ENCODE measurements around the gene RNASE7.
"Not testable (repeated sequence)": the region's sequence is repeated elsewhere in the genome, so short reads cannot be mapped to it uniquely, and the experiment has no call there.

The RNASE7 gene

GRCh38 chr14:21041676-21042433 is at the start of gene RNASE7:
RNASE7 (plus strand) TSS chr14:21042362; CDS start chr14:21042993, 631 bp downstream.
- DNase-seq = no peak

- no peak for DNase-seq
Observed at GRCh38 chr14:20996521-20996920, 45.6 kb upstream of the RNASE7 start.

GRCh38 chr14:20997115-20997514 is 45.0 kb upstream of the RNASE7 start:
- DNase-seq = no peak

GRCh38 chr14:20997564-20997963 is 44.6 kb upstream of the RNASE7 start:
- DNase-seq = no peak

GRCh38 chr14:20998139-20998538 is 44.0 kb upstream of the RNASE7 start:
- DNase-seq = no peak

- DNase-seq = no peak
Observed at GRCh38 chr14:20998674-20999366, 43.3 kb upstream of the RNASE7 start, which contains the start of gene SLC39A2. SLC39A2 (plus strand) TSS chr14:20999293; CDS start chr14:20999447, 154 bp downstream.

- no peak for DNase-seq
Observed at GRCh38 chr14:20999591-20999990, 42.6 kb upstream of the RNASE7 start.

GRCh38 chr14:21001218-21001617 is 40.9 kb upstream of the RNASE7 start:
- DNase-seq = no peak

- no peak for DNase-seq
Observed at GRCh38 chr14:21003788-21004346, 38.3 kb upstream of the RNASE7 start.

- DNase-seq = not testable (repeated sequence)
Observed at GRCh38 chr14:21009721-21010120, 32.4 kb upstream of the RNASE7 start.

- no peak for DNase-seq
Observed at GRCh38 chr14:21011136-21011535, 31.0 kb upstream of the RNASE7 start.

- DNase-seq = peak; percentile 94
Observed at GRCh38 chr14:21014761-21015190, 27.4 kb upstream of the RNASE7 start.

GRCh38 chr14:21015312-21015711 is 26.9 kb upstream of the RNASE7 start:
- no peak for DNase-seq

GRCh38 chr14:21016413-21017190 is 25.6 kb upstream of the RNASE7 start:
- DNase-seq = no peak

GRCh38 chr14:21017528-21018245 is 24.5 kb upstream of the RNASE7 start:
- DNase-seq = no peak

- DNase-seq = no peak
Observed at GRCh38 chr14:21018286-21018685, 23.9 kb upstream of the RNASE7 start.

GRCh38 chr14:21018781-21019180 is 23.4 kb upstream of the RNASE7 start:
- DNase-seq = no peak

GRCh38 chr14:21019366-21019765 is 22.8 kb upstream of the RNASE7 start:
- no peak for DNase-seq

GRCh38 chr14:21020977-21021545 is 21.1 kb upstream of the RNASE7 start:
- no peak for DNase-seq

GRCh38 chr14:21022686-21023085 is 19.5 kb upstream of the RNASE7 start:
- DNase-seq = no peak

GRCh38 chr14:21023174-21023573 is 19.0 kb upstream of the RNASE7 start:
- no peak for DNase-seq

Measured in NCI-H2171 (cell line).